Glomerular visceral epithelial cell (primary cell): ENCODE results near the gene IRAG1.

Source experiments
- DNase-seq: peaks from one replicate; pipeline ENCODE4 v3.0.0-alpha.2; 2016; ENCODE audit errors: extremely low spot score

IRAG1 gene

GRCh38 chr11:10646005-10646404 is 47.5 kb downstream of the IRAG1 start:
- DNase-seq, result no peak

GRCh38 chr11:10645212-10645795 is 48.3 kb downstream of the IRAG1 start:
- DNase-seq, result no peak
